NCI-H2171 (cell line): ENCODE results near the gene UBE2QL1.
"Not testable (repeated sequence)": the region's sequence is repeated elsewhere in the genome, so short reads cannot be mapped to it uniquely, and the experiment has no call there.

ENCODE experiments used
- DNase-seq: peaks from one replicate; lab custom pipeline; 2025; lab: John Stamatoyannopoulos, UW

UBE2QL1 gene

DNA sequence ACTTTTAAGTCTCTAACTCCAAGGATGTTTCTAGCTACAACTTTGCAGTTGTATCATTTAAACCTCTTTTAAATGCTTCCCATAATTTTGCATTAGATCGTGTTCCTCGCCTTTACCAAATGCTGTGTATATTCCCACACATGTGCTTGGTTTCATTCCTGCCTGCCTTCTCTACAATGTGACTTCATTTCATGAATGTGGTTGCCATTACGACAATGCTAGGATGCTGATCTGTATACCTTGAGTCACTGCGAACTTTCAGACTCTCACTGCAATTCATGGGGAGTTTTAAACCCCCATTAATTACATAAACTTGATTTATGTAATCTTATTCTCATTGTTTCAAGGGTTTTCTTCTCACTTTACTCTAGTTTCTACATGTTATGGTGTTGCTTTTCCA lies 50.3 kb downstream of the UBE2QL1 start:
- no peak for DNase-seq

DNA sequence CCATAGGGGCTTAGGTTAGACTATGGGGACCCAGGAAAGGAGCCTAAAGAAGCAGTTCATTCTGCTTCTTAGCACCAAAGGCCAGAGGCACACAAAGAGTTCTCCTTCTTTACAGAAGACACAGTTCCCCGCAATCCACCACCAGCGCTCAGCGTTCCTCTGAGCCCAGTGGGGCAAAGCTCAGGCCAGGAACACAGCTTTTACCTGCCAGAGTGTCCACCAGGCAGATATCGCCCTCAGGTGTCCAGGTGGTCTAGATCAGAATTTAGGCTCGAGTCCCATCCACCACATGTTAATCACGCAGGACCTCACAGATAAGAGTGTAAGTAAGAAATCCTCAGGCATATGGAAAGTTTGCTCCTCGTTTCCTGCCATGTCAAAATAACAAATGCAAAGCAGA lies 53.0 kb downstream of the UBE2QL1 start:
- DNase-seq: no peak

DNA sequence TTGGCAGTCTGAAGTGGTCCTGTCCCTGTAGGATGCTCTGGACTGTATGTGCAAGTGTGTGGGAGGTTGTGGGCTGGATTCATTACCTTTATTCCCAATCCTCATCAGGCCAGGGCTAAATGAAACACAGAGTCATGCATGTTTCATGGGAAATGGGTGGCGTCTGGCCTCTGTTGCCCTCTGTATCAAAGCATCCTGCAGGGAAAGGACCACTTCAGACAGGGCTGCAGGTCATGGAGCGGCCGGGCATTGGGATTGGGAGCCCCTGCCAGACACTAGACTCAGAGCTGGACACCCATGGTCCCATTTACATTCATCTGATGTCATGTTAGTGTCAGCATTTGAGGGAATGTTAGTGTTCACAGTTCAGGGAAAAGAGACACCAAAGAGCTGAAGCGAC lies 53.8 kb downstream of the UBE2QL1 start:
- no peak for DNase-seq

GRCh38 chr5:6503342-6503741 lies 54.7 kb downstream of the UBE2QL1 start:
- DNase-seq: no peak

DNA sequence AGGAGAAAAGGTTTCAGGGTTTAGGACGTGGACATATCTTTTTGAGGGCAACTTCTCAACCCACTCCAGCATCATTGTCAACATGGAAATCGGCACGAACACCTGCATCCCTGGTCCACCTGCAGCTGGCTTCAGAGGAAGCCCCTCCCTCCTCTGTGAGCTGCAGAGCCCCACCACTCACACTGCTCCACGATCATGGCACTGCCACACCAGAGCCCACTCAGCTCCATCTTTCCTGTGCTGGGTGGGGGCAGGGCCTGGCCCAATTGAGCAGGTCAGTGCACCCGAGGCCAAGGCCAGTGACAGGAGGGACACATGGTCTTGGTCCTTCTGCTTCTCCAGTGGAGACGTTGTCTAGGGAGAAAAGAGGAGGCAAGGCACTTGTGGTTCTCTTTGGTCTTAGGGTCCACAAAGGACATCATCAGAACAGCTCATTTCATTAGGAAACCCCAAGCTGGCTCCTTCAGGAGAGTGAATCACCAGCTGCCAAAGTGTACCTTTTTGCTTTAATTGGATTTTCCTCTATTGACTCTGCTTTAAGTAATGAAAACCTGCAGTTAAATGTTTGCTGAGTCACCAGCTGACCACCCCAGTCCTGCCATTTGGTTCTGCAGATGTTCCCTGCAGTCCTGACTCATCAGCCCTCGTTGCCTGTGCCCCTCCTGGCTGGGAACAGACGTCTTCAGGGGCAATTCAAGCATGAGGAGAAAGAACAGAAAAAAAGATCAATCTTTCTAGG lies 56.2 kb downstream of the UBE2QL1 start:
- no peak for DNase-seq

GRCh38 chr5:6505416-6505755 lies 56.7 kb downstream of the UBE2QL1 start:
- no peak for DNase-seq

DNA sequence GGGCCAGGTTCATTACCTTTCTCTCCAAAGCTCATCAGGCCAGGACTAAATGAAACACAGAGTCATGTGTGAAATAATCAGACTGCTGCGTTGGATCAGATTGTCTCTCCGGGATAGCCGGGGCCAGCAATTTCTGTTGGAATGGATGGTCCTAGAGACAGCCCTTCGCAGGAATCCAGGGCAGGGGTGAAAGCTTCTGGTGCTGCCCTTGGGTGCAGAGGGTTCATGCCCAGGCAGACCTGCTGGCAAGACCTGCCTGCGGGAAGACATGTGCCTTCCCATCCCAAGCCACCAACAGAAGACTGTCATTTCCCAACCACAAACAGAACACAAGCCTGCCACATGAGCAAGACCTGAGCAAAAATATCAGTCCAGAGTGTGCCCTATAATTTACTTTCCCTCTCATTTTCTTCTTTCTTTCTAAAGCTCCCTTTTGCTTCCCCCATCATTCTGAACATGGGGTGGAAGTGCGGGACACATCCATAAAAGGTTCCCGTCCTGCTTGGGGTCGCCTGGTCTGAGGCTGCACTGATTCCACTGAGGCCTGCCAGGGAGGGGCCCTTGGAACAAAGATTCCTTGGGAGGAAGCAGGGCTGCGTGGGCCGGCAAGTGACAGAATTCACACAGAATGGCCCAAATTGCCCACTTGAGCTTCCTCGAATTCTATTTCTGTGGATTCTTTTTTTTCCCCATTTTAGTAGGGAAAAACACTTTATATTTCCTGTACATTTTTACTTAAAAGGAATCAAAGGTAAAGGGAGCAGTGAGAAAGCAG lies 57.3 kb downstream of the UBE2QL1 start:
- DNase-seq: no peak

DNA sequence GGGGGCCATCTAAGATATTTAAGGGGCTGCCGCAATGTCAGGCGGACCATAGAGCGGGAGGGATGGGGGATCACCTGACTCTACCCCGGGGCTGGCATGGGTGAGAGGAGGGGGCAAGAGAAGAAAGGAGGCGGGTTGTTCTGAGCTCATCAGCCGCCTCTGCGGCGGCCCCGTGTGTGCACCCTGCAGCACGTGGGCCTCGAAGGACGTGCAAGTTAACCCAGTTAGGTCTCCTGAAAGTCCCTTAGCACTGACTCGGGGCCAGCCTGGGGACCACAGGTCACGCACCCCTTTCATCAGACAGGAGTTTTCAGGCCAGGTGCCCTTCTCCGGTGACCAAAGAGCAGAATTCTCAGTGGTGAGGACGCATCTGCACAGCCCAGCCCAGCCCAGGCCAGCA lies 58.0 kb downstream of the UBE2QL1 start:
- DNase-seq: no peak

DNA sequence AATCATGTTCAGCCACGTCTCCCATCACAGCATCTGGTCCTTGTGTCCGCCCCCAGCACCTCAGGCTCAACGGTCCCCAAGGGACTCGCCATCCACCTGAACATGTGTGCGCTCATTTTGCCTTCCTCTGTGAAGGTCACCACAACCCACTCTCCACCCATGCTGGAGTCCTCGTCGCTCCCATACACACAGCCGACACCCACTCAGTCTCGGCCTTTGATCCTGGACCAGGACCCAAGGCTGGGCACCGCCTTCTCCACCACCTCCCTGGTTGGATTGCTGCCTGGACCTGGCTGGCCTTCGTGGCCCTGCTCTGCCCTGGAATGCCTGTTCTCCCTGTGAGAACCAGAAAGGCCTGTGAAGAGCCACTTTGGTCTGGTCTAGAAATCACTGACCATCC lies 60.3 kb downstream of the UBE2QL1 start:
- DNase-seq: no peak

DNA sequence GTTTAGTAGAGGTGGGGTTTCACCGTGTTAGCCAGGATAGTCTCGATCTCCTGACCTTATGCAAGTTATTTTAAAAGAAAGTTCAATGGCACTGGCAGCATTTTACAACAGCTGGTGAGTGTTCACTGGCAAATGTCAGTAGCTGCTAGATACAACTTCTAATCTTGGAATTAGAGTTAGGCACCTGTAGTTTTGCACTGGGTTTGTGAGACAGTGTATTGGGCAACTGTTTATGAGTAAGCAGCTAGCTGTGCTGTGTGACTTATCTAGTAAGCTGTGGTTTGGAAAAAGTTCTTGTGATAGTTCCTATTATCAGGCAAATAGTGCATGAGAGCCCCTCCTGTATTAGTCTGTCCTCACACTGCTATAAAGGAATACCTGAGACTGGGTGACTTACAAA lies 61.5 kb downstream of the UBE2QL1 start:
- no peak for DNase-seq

GRCh38 chr5:6510973-6511372 lies 62.3 kb downstream of the UBE2QL1 start:
- DNase-seq: no peak

DNA sequence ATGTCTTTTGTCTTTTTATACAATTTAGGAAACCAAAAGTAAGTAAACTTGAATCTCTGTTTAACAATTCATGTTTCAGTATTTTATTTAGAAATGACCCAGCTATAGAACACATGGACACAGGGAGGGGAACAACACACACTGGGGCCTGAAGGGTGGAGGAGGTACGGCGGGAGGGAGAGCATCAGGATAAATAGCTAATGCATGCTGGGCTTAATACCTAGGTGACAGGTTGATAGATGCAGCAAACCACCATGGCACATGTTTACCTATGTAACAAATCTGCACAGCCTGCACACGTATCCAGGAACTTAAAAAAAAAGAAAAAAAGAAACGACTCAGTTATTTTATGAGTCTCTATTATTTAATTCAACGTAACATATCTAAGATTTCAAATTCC lies 67.2 kb downstream of the UBE2QL1 start:
- not testable (repeated sequence) for DNase-seq

DNA sequence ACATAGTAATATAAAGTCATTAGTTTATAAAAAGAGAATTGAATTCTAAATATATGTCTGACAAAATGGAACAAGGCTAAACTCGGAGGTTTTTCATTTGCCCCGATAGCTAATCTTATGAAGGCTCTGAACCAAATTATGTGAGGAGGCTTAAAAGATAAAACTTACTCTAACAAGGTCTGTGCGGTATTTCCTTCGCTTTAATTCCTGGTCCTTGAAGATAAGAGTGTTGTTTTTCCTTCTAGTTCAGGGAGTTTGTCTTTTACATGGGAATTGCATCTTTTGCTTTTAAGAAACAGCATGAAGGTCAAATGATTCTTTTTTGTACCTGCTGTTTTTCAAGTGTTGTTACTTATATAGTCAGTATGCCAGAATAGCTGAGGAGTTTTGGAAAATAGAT lies 68.2 kb downstream of the UBE2QL1 start:
- DNase-seq: no peak

DNA sequence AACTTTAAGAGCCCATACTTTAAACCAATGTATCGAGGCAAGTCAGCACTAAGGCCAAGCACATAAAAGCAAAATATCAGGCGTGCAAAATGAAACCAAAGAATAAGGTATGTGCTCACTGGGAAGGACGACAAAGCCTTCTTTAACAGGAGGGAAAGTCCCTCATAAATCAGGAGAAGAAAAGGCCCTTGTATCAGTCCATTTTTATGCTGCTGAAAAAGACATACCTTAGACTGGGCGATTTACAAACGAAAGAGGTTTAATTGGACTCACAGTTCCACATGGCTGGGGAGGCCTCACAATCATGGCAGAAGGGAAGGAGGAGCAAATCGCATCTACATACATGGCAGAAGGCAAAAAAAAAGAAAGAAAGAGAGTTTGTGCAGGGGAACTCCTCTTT lies 68.9 kb downstream of the UBE2QL1 start:
- no peak for DNase-seq

GRCh38 chr5:6518298-6519057 lies 69.8 kb downstream of the UBE2QL1 start:
- no peak for DNase-seq

GRCh38 chr5:6520201-6520600 lies 71.5 kb downstream of the UBE2QL1 start:
- DNase-seq: no peak

- DNase-seq: no peak
Observed at GRCh38 chr5:6522331-6522730, 73.7 kb downstream of the UBE2QL1 start.

DNA sequence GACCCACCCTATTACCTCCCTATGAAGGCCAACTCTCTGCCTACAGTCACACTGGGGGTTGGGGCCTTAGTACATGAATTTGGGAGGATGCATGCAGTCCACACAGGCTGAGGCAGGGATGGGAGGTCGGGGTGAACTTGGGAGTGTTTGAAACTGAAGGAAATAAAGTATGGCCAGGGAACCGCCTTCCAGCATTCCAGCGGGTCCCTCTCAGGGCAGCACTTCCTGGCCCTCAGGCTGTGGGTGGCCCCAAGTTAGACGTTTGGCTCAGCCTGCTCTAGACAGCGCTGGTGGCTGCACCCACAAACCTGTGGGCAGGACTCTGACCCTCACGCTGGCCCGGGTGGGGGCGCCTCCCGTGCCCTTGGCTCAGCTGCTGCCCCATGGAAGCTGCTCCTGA lies 74.3 kb downstream of the UBE2QL1 start:
- no peak for DNase-seq

DNA sequence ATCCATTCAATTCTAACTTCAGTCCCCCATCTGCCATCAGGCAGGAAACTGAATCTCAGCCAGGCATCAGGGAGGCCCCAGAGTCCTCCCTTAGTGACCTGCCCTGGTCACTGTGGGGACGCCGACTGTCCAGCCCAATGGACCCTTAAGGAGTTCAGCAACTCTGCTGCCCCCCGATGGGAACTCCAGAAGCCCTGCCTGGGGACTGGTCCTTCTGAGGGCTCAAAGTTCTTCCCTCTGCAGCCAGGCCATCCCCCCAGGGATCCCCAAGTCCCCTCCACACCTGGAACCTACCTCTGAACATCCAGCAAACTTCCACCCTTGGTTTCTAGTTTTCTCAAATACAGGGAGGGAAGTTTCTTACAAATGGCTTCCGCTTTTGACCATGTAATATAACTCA lies 76.8 kb downstream of the UBE2QL1 start:
- no peak for DNase-seq

GRCh38 chr5:6525910-6526309 lies 77.3 kb downstream of the UBE2QL1 start:
- DNase-seq: no peak

- DNase-seq: no peak
Observed at GRCh38 chr5:6527749-6528455, 79.2 kb downstream of the UBE2QL1 start.

GRCh38 chr5:6535594-6535993 lies 86.9 kb downstream of the UBE2QL1 start:
- no peak for DNase-seq
